DND-41 (cell line): ENCODE results near the gene TNFSF13B.

Experiments used
- CTCF ChIP-seq: IDR thresholded peaks from 2 replicates; pipeline ENCODE4 v1.5.1; 2012; ENCODE audit warnings: borderline replicate concordance, low read length, moderate library complexity, mild to moderate bottlenecking; ENCODE audit not compliant: poor library complexity, severe bottlenecking; ENCODE audit errors: extremely low read depth
- EZH2 ChIP-seq: IDR thresholded peaks from 3 replicates; pipeline ENCODE4 v1.6.1; 2012; ENCODE audit warnings: borderline replicate concordance, low read depth, mild to moderate bottlenecking, moderate library complexity, low read length, inconsistent platforms; ENCODE audit not compliant: severe bottlenecking

- TF ChIP-seq CTCF = no peak
- TF ChIP-seq EZH2 = no peak
These were observed 929 bp upstream of the TNFSF13B start for GRCh38 chr13:108268466-108269112.
